ENCODE measurements around the gene MRGPRX2.

GRCh38 chr11:19101796-19102520, 41.4 kb upstream of the MRGPRX2 start:
- TF ChIP-seq, protein P1, sequence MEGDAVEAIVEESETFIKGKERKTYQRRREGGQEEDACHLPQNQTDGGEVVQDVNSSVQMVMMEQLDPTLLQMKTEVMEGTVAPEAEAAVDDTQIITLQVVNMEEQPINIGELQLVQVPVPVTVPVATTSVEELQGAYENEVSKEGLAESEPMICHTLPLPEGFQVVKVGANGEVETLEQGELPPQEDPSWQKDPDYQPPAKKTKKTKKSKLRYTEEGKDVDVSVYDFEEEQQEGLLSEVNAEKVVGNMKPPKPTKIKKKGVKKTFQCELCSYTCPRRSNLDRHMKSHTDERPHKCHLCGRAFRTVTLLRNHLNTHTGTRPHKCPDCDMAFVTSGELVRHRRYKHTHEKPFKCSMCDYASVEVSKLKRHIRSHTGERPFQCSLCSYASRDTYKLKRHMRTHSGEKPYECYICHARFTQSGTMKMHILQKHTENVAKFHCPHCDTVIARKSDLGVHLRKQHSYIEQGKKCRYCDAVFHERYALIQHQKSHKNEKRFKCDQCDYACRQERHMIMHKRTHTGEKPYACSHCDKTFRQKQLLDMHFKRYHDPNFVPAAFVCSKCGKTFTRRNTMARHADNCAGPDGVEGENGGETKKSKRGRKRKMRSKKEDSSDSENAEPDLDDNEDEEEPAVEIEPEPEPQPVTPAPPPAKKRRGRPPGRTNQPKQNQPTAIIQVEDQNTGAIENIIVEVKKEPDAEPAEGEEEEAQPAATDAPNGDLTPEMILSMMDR (IDR thresholded peaks at IDR 0.05; ENCODE audit: low read depth, low read length) = no peak
- TF ChIP-seq EZH2phosphoT487 (IDR thresholded peaks at IDR 0.05; ENCODE audit: low read depth) = no peak

Measured in OCI-LY3 (cell line).